Mesothelial cell of epicardium (in vitro differentiated cells): ENCODE measurements around the gene DGKD. TPM values are rescaled to one million over a fixed set of nuclear protein-coding genes. Genes with fewer than 3 reads are reported as not detected.

Experiments used
- DNase-seq, 2 experiments: peaks; one replicate each; pipeline ENCODE4 v3.0.0; 2021; ENCODE audit warnings: low spot score in 2 of 2; ENCODE audit not compliant: unreplicated experiment in 2 of 2
- H3K27ac Mint-ChIP-seq: 2 replicates; pipeline ENCODE4 v1.8.0; 2021; ENCODE audit warnings: mixed read lengths
- H3K27me3 Mint-ChIP-seq: 2 replicates; pipeline ENCODE4 v1.8.0; 2021; ENCODE audit warnings: low read depth, mixed read lengths
- H3K36me3 Mint-ChIP-seq: 2 replicates; pipeline ENCODE4 v1.8.0; 2021; ENCODE audit warnings: mixed read lengths
- H3K4me1 Mint-ChIP-seq: 2 replicates; pipeline ENCODE4 v1.8.0; 2021; ENCODE audit warnings: mixed read lengths
- H3K4me3 Mint-ChIP-seq: 2 replicates; pipeline ENCODE4 v1.8.0; 2021; ENCODE audit warnings: mild to moderate bottlenecking, moderate library complexity, mixed read lengths
- H3K9me3 Mint-ChIP-seq: 2 replicates; pipeline ENCODE4 v1.8.0; 2021; ENCODE audit warnings: mixed read lengths
- CTCF ChIP-seq: fragments of 200-600 bp; sonication (generic); IDR thresholded peaks from one replicate; pipeline ENCODE4 v1.5.0; 2021; ENCODE audit warnings: antibody characterized with exemption; ENCODE audit not compliant: unreplicated experiment
- total RNA-seq: library from RNA; stranded (reverse); gene quantifications from 3 replicates; pipeline ENCODE4 v1.2.1, GENCODE V29; 2021

DGKD gene
- total RNA-seq, 1 donor from 2014 or later: 64.5 TPM

DNA sequence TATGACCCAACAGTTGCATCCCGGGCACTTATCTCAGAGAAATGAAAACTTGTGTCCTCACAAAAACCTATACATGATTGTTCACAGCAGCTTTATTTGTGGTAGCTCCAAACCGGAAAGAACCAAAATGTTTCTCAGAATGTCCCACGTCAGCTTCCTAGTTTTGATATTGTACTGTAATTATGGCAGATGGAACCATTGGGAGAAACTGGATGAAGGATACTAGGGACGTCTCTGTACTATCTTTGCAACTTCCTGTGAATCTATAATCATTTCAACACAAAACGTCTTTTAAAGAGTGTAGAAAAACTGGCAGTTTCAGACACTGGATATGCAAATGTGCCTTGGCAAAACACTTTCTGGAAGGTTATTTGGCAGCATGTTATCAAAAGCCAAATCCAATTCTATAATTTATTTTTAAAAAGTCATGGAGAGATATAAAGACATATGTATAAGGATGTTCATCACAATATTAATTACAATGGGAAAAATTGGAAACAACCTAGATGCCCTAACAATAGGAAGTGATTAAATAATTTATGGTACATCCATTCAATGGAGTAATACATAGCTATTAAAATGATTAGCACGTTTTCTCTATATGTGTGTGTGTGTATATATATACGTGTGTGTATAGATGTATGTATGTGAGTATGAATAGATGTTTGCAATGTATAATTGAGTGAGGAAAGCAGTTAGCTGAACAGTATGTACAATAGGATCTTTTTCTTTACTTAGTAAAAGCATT lies 36.9 kb upstream of the DGKD start:
- Mint-ChIP-seq H3K4me1 (no peaks in the 10 kb centered on the region), H3K4me3 (no peak overlapping the region), H3K27me3 (peaks cover 21% of the 10 kb centered on the region), H3K36me3 (no peaks in the 10 kb centered on the region), H3K9me3 (peaks cover 11% of the 10 kb centered on the region), H3K27ac (no peak overlapping the region)
- no peak for TF ChIP-seq CTCF
- no peak for DNase-seq

GRCh38 chr2:233319256-233319655 lies 35.0 kb upstream of the DGKD start:
- Mint-ChIP-seq H3K4me3 (no peak overlapping the region), H3K4me1 (no peaks in the 10 kb centered on the region), H3K36me3 (no peaks in the 10 kb centered on the region), H3K27ac (no peak overlapping the region), H3K9me3 (peaks cover 11% of the 10 kb centered on the region), H3K27me3 (peaks cover 21% of the 10 kb centered on the region)
- no peak for TF ChIP-seq CTCF
- DNase-seq: no peak

GRCh38 chr2:233320470-233320869 lies 33.8 kb upstream of the DGKD start:
- DNase-seq: no peak
- peaks cover 11% of the 10 kb centered on the region for H3K9me3 Mint-ChIP-seq
- no peak overlapping the region for H3K4me3 Mint-ChIP-seq
- no peaks in the 10 kb centered on the region for H3K4me1 Mint-ChIP-seq
- no peak for TF ChIP-seq CTCF
- no peak overlapping the region for H3K27ac Mint-ChIP-seq
- H3K36me3 Mint-ChIP-seq: no peaks in the 10 kb centered on the region
- H3K27me3 Mint-ChIP-seq: peaks cover 21% of the 10 kb centered on the region

DNA sequence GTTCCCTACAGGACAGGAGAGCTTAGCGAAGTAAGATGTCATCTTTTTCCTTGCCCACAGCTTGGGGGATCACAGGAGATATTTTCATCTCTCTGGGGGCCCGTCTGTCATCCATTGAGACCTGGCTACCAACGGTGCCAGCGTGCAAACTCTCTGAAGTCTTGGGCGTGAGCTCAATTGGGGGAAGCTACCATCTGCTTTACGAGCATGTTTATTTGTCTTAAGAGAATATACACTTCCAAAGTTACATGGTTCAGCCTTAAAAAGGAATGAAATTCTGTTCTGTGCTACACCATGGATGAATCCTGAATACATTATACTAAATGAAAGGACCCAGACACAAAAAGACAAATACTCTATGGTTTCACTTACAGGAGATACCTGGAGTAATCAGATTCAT lies 33.1 kb upstream of the DGKD start:
- no peak for DNase-seq
- no peaks in the 10 kb centered on the region for H3K36me3 Mint-ChIP-seq
- H3K27ac Mint-ChIP-seq: no peak overlapping the region
- peaks cover 21% of the 10 kb centered on the region for H3K27me3 Mint-ChIP-seq
- no peaks in the 10 kb centered on the region for H3K4me1 Mint-ChIP-seq
- peaks cover 11% of the 10 kb centered on the region for H3K9me3 Mint-ChIP-seq
- no peak overlapping the region for H3K4me3 Mint-ChIP-seq
- TF ChIP-seq CTCF: no peak

DNA sequence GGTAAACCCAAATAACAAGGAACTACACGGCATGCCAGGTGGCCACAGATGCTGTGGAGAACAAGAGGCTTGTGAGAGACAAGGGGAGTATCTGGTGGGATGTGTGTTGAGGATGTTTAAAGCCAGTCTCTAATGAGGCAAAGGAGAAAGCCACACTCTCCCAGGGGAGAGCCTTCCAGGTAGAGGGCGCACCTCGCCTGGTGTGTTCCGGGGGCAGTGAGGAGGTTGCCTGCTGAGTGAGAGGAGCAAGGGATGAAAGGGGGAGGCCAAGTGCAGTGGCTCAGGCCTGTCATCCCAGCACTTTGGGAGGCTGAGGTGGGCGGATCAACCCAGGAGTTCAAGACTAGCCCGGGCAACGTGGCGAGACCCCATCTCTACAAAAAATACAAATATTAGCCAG lies 30.4 kb upstream of the DGKD start:
- TF ChIP-seq CTCF: no peak
- DNase-seq: no peak
- H3K36me3 Mint-ChIP-seq: no peaks in the 10 kb centered on the region
- H3K27ac Mint-ChIP-seq: no peak overlapping the region
- H3K4me1 Mint-ChIP-seq: no peaks in the 10 kb centered on the region
- H3K9me3 Mint-ChIP-seq: no peaks in the 10 kb centered on the region
- H3K4me3 Mint-ChIP-seq: no peak overlapping the region
- peaks cover 15% of the 10 kb centered on the region for H3K27me3 Mint-ChIP-seq
